IPS-20b (cell line): ENCODE results near the gene BEND3.
"Not testable (repeated sequence)": the region's sequence is repeated elsewhere in the genome, so short reads cannot be mapped to it uniquely, and the experiment has no call there.

Experiments
- H3K27ac ChIP-seq: one replicate; pipeline ENCODE4 v1.5.1; 2013; ENCODE audit warnings: low read length
- H3K27me3 ChIP-seq: 2 replicates; pipeline ENCODE4 v1.6.1; 2013; ENCODE audit warnings: mild to moderate bottlenecking, low read length, inconsistent platforms; ENCODE audit not compliant: insufficient read depth
- H3K36me3 ChIP-seq: 2 replicates; pipeline ENCODE4 v1.6.1; 2013; ENCODE audit warnings: low read depth, mild to moderate bottlenecking, inconsistent platforms, low read length, moderate library complexity; ENCODE audit not compliant: insufficient read depth
- H3K4me1 ChIP-seq: 2 replicates; pipeline ENCODE4 v1.6.1; 2013; ENCODE audit warnings: mild to moderate bottlenecking, control low read depth, inconsistent platforms, low read length, moderate library complexity; ENCODE audit not compliant: insufficient read depth
- H3K4me3 ChIP-seq: 2 replicates; pipeline ENCODE4 v1.5.1; 2013; ENCODE audit warnings: mild to moderate bottlenecking, low read length, inconsistent platforms
- H3K9ac ChIP-seq: 2 replicates; pipeline ENCODE4 v1.6.1; 2013; ENCODE audit warnings: low read depth, mild to moderate bottlenecking, inconsistent platforms, low read length, moderate library complexity
- H3K9me3 ChIP-seq: 2 replicates; pipeline ENCODE4 v1.6.1; 2013; ENCODE audit warnings: mild to moderate bottlenecking, low read depth, low read length, inconsistent platforms; ENCODE audit not compliant: insufficient read depth

BEND3 gene

DNA sequence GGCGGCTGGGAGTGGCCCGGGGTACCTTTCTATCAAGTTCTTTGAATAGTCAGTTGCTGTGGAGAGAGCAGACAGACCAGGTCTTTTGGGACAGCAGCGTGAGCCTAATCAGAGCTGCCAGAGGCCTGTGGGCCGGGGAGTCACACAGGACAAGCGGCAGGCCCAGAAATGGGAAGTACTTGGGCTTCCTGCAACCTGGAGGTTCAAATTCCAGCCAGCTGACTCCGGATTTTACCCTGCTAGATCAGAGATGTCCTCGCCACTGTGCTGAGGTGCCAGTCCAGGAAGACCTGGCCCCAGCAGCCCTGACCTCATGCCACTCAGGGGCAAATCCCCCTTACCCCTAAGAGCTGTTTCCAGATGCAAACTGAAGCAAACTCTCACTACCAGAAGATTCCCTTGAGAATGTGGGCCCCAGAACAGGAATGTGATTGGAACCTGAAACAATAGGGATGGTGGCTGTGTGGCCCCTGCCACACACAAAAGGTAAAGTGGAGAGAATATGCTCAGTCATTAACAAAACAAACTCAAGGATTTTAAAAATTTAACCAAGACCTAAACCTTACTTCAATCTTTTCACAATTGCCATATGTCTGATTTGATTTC lies 9.7 kb downstream of the BEND3 start:
- peak overlapping the region; percentile 59 for H3K27ac ChIP-seq
- H3K27me3 ChIP-seq: no peaks in the 10 kb centered on the region
- peak overlapping the region; percentile 16; the same call in 1 of the 2 replicates for H3K4me3 ChIP-seq
- H3K9ac ChIP-seq: peak overlapping the region; percentile 62; the same call in 1 of the 2 replicates
- no peaks in the 10 kb centered on the region; the same call in 1 of the 2 replicates for H3K36me3 ChIP-seq
- H3K9me3 ChIP-seq: no peaks in the 10 kb centered on the region
- H3K4me1 ChIP-seq: peaks cover 25% of the 10 kb centered on the region

DNA sequence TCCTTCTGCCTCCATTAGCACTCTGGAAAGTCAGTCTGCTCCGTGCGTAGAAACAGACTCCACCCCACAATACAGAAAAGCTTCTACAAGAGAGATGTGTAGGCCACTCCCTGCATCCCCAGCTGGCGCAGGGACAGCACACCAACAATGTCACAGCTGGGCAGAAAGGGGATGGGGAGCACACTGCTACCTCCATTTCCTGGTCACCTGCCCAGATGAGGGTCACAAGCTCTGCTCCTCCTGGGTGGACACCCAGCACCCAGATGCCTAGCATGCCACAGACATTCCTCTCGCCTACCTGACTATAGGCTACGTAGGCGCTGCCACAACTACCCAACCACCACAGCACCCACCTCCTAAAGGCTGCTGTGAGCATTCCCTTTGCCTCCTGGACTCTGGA lies 12.2 kb downstream of the BEND3 start:
- Histone ChIP-seq H3K27me3 (no peaks in the 10 kb centered on the region), H3K36me3 (peaks cover 12% of the 10 kb centered on the region), H3K27ac (no peak overlapping the region), H3K4me1 (peaks cover 25% of the 10 kb centered on the region), H3K4me3 (no peak overlapping the region), H3K9me3 (no peaks in the 10 kb centered on the region), H3K9ac (no peak overlapping the region)

DNA sequence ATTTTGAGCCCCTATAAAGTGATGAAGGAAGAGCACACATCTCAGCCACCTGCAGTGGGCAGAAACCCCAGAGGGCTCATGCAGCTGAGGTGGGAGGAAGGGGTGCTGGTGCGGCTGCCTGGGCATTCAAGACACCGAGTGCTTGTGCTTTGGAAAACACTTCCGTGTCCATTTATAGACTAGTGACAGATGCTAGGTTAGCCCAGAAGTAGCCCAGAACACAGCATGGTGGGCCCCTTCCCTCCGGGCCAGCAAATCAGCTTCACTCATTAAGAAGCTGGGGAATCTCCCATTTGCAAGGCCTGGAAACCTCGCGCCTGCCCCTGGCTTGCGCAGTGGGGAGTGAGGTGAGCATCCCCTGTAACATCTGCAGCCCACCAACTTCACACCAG lies 12.9 kb downstream of the BEND3 start:
- no peaks in the 10 kb centered on the region for H3K9me3 ChIP-seq
- peaks cover 25% of the 10 kb centered on the region for H3K4me1 ChIP-seq
- no peak overlapping the region for H3K27ac ChIP-seq
- peaks cover 17% of the 10 kb centered on the region for H3K36me3 ChIP-seq
- no peak overlapping the region for H3K4me3 ChIP-seq
- H3K9ac ChIP-seq: no peak overlapping the region
- no peaks in the 10 kb centered on the region for H3K27me3 ChIP-seq

DNA sequence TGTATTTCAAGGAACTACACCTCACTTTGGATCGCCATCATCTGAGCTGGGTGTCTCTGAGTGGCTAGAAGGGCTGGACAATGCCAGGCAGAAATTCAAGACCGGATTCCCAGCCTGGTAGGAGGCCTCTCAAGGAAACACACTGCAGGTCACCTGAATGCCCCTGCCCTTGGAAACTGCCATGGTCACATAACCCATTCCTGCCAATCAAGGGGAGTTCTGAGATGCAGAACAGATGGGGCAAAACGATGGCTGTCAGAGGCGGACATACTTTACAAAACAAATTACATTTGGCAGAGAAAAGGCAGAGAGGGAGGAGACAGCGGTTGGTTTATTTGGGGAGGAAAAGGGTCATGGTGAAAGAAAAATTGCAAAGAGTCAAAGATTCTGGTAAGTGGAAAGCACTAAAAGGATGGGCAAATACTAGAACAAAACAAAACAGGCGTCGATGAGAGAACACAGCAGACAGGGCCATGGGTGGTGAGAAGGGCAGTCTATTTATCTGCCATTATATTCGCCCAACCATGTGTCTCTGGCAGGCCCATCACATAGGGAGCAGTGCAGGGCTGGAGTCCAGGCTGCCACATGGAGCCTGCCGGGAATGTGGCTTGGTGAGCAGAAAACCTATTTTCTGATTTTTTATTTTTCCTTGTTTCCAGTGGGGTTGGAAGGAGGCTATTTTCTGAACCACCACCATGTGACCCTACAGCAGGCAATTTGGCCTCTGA lies 13.5 kb downstream of the BEND3 start:
- Histone ChIP-seq H3K4me1 (peaks cover 25% of the 10 kb centered on the region), H3K27ac (no peak overlapping the region), H3K4me3 (no peak overlapping the region), H3K27me3 (no peaks in the 10 kb centered on the region), H3K36me3 (peaks cover 17% of the 10 kb centered on the region), H3K9me3 (no peaks in the 10 kb centered on the region), H3K9ac (no peak overlapping the region)

DNA sequence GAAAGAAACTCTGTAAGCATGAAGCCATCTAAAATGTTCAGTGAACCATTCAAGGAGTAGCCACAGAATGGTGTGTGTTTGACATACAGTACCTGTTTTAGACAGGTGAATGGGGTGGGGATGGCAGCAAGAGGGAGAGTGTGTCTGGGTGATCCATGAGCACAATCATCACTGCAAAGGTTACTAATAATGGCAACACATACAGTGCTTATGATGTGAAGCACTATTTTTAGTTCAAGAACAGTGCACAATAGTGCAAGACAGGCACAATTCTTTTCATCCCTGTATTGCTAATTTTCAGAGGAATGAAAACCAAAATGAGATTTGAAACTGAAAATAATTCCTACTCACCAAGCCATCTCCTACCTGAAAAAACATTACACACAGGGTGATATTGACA lies 14.1 kb downstream of the BEND3 start:
- peaks cover 24% of the 10 kb centered on the region for H3K36me3 ChIP-seq
- no peak overlapping the region for H3K27ac ChIP-seq
- peaks cover 20% of the 10 kb centered on the region for H3K4me1 ChIP-seq
- no peak overlapping the region for H3K9ac ChIP-seq
- no peaks in the 10 kb centered on the region for H3K9me3 ChIP-seq
- H3K27me3 ChIP-seq: no peaks in the 10 kb centered on the region
- no peak overlapping the region for H3K4me3 ChIP-seq

DNA sequence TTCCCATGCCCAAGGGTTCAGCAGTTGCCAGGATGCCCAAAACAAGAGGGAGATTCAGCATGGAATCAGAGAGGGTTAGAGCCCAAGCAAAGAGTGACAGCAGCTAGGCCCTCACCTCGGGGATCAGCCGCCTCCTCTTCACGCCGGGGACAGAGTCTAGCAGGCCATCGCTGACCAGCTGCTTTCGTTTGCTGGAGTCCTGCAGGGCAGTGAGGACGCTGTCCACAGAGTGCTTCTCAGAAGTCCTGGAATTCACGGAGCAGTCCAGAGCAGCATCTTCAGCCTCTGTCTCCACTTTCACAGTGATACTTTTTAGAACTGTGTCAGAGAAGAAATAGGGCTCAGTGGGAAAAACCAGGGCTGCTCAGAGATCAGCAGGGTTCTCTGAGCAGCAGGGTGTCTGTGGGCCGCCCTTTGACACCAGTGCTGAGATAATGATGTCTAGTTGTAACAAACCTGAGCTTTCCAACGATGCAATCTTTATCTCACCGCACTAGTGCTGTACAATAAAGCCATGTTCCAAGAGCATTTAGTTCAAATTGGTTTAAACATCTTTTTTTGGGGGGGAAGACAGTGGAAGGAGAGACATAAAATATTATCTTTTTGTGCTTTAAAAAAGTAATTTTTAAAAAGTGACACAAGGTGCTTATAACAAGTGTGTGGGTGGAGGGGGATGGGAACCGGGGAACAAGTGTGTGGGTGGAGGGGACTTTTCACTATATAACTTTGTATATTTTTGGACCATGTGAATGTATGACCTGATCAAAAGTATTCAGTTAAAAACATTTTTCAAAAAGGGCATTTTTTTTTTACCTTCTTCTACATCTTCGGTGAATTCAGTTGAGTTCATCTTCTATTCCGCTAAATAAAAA lies 16.6 kb downstream of the BEND3 start:
- Histone ChIP-seq H3K27ac (no peak overlapping the region), H3K9me3 (no peaks in the 10 kb centered on the region), H3K36me3 (peaks cover 45% of the 10 kb centered on the region), H3K4me3 (no peak overlapping the region), H3K9ac (no peak overlapping the region), H3K4me1 (peaks cover 11% of the 10 kb centered on the region), H3K27me3 (no peaks in the 10 kb centered on the region)

DNA sequence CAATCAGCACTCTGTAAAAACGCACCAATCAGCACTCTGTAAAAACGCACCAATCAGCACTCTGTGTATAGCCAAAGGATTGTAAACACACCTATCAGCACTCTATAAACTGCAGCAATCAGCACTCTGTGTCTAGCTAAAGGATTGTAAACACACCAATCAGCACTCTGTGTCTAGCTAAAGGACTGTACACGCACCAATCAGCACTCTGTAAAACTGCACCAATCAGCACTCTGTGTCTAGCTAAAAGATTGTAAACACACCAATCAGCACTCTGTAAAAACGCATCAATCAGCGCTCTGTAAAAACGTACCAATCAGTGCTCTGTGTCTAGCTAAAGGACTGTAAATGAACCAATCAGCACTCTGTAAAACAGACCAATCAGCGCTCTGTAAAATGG lies 30.9 kb downstream of the BEND3 start:
- not testable (repeated sequence) for H3K9ac ChIP-seq, H3K9me3 ChIP-seq, H3K27me3 ChIP-seq, H3K4me1 ChIP-seq, H3K27ac ChIP-seq, H3K4me3 ChIP-seq
- peaks cover 49% of the 10 kb centered on the region for H3K36me3 ChIP-seq

DNA sequence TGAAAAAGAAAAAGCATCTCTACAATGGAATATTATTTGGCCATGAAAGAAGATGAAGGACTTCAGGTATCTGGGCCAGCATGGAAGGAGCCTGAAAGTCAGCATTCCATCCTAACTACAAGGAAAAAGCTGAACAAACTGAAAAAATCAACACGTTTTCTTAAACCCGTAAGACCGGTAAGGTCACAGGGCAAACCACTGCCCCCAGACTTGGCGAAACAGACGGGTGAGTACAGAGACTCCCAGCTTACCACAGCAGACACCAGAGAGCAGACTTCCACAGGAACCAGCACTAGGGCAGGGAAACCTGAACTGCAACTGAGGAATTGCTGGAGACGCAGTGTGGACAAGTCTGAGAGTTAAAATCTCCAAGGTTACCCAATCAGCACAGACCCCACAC lies 31.4 kb downstream of the BEND3 start:
- no peaks in the 10 kb centered on the region for H3K9me3 ChIP-seq
- peaks cover 47% of the 10 kb centered on the region for H3K36me3 ChIP-seq
- no peak overlapping the region for H3K4me3 ChIP-seq
- no peak overlapping the region for H3K9ac ChIP-seq
- H3K4me1 ChIP-seq: no peaks in the 10 kb centered on the region
- H3K27ac ChIP-seq: no peak overlapping the region
- no peaks in the 10 kb centered on the region for H3K27me3 ChIP-seq

DNA sequence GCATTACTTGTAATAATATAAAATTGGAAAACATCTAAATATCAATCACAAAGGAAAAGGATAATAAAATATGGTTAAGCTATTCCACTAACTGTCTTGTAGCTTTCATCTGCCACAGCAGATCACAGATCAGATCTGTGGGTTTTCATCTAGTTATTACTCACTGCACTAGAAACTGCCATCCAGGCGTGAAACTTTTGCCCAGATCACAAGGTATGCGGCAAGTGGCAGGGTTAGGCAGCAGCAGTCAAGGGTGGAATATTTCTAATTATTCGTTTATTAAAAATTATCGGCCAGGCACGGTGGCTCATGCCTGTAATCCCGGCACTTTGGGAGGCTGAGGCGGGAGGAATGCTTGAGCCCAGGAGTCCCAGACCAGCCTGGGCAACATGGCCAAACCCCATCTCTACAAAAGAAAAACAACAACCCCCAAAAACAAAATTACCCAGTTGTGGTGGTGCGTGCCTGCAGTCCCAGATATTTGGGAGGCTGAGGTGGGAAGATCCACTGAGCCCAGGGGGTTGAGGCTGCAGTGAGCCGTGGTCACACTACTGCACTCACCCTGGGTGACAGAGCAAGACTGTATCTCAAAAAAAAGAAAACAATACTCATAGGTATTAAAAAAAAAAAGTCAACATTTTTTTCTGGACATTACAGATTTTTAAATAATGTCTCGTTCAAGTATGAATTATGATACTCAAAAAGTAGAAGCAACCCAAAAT lies 32.1 kb downstream of the BEND3 start:
- no peaks in the 10 kb centered on the region for H3K27me3 ChIP-seq
- no peak overlapping the region for H3K9ac ChIP-seq
- no peaks in the 10 kb centered on the region for H3K9me3 ChIP-seq
- peaks cover 42% of the 10 kb centered on the region for H3K36me3 ChIP-seq
- H3K4me3 ChIP-seq: no peak overlapping the region
- no peaks in the 10 kb centered on the region for H3K4me1 ChIP-seq
- H3K27ac ChIP-seq: no peak overlapping the region

DNA sequence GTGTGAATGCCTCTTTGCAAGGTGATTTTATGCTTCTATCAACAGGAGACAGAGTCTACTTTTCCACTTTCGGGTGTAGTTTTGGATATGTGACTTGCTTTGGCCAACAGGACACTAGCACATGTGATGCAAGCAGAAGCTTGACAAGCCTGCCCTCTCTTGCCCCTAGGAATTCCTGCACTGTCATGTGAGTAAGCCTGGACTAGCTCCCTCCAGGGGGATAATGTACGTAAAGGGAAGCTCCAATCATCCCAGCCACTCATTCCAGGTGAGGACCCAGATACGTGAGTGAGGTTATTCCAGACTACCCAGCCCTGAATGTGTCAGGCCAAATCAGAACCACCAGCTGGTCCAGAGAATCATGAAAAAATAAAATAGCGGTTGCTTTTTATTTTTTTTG lies 33.3 kb downstream of the BEND3 start:
- Histone ChIP-seq H3K9me3 (no peaks in the 10 kb centered on the region), H3K36me3 (peaks cover 47% of the 10 kb centered on the region), H3K4me3 (no peak overlapping the region), H3K9ac (no peak overlapping the region), H3K27me3 (no peaks in the 10 kb centered on the region), H3K27ac (no peak overlapping the region), H3K4me1 (no peaks in the 10 kb centered on the region)

DNA sequence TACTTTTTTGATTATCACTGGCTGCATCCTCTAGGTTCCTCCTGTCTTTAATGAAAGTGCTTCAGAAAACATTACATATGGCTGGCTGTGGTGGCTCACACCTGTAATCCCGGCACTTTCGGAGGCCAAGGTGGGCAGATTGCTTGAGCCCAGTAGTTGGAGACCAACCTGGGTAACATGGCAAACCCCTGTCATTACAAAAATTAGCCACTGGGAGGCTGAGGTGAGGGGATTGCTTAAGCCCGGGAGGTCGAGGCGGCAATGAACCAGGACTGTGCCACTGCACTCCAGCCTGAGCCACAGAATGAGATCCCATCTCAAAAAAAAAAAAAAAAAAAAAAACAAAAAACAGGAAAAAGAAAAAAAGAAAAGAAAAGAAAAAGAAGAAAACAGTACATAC lies 35.3 kb downstream of the BEND3 start:
- peaks cover 45% of the 10 kb centered on the region for H3K36me3 ChIP-seq
- no peak overlapping the region for H3K4me3 ChIP-seq
- no peaks in the 10 kb centered on the region for H3K9me3 ChIP-seq
- H3K27ac ChIP-seq: no peak overlapping the region
- H3K27me3 ChIP-seq: no peaks in the 10 kb centered on the region
- H3K9ac ChIP-seq: no peak overlapping the region
- H3K4me1 ChIP-seq: no peaks in the 10 kb centered on the region
